Measurements from ENCODE around the gene HIGD1B. TPM values are rescaled to one million over a fixed set of nuclear protein-coding genes. Genes with fewer than 3 reads are reported as not detected.

Gene HIGD1B
- total RNA-seq, 2 donors from 2014 or later, result 19.0 TPM; not detected in 1

- Histone ChIP-seq H3K36me3 (no peaks in the 10 kb centered on the region), H3K27me3 (no peaks in the 10 kb centered on the region), H3K9me3 (no peaks in the 10 kb centered on the region), H3K27ac (peak overlapping the region; percentile 90 to 94), H3K4me3 (no peak overlapping the region), H3K4me1 (peaks cover 0 to 20% of the 10 kb centered on the region in 2 donors)
- DNase-seq (ENCODE audit: low spot score), result no peak
- no peak for TF ChIP-seq CTCF (IDR thresholded peaks at IDR 0.05)
These were observed 16.3 kb upstream of the HIGD1B start for GRCh38 chr17:44831371-44831770.

GRCh38 chr17:44832805-44833204 lies 14.9 kb upstream of the HIGD1B start:
- H3K9me3 ChIP-seq, result no peaks in the 10 kb centered on the region
- no peak for DNase-seq (ENCODE audit: low spot score)
- TF ChIP-seq CTCF (IDR thresholded peaks at IDR 0.05), result no peak
- no peak overlapping the region for H3K4me3 ChIP-seq
- peaks cover 0 to 20% of the 10 kb centered on the region in 2 donors for H3K4me1 ChIP-seq
- no peak overlapping the region for H3K27ac ChIP-seq
- no peaks in the 10 kb centered on the region for H3K36me3 ChIP-seq
- H3K27me3 ChIP-seq, result no peaks in the 10 kb centered on the region

- Histone ChIP-seq H3K9me3 (no peaks in the 10 kb centered on the region), H3K4me3 (no peak overlapping the region), H3K36me3 (no peaks in the 10 kb centered on the region), H3K4me1 (peaks cover 0 to 3% of the 10 kb centered on the region in 2 donors), H3K27ac (no peak overlapping the region), H3K27me3 (no peaks in the 10 kb centered on the region)
- DNase-seq (ENCODE audit: low spot score), result no peak
- TF ChIP-seq CTCF (IDR thresholded peaks at IDR 0.05), result no peak
These were observed 10.5 kb upstream of the HIGD1B start for GRCh38 chr17:44837196-44837595.

- no peak for DNase-seq (ENCODE audit: low spot score)
- Histone ChIP-seq H3K9me3 (no peaks in the 10 kb centered on the region), H3K4me1 (peaks cover 0 to 7% of the 10 kb centered on the region in 2 donors), H3K27ac (no peak overlapping the region), H3K4me3 (no peak overlapping the region), H3K36me3 (no peaks in the 10 kb centered on the region), H3K27me3 (no peaks in the 10 kb centered on the region)
- TF ChIP-seq CTCF (IDR thresholded peaks at IDR 0.05), result no peak
These were observed 7.4 kb upstream of the HIGD1B start for GRCh38 chr17:44840274-44840673.

- Histone ChIP-seq H3K4me1 (peaks cover 0 to 7% of the 10 kb centered on the region in 2 donors), H3K9me3 (no peaks in the 10 kb centered on the region), H3K27ac (no peak overlapping the region), H3K4me3 (no peak overlapping the region), H3K27me3 (no peaks in the 10 kb centered on the region), H3K36me3 (no peaks in the 10 kb centered on the region)
- no peak for TF ChIP-seq CTCF (IDR thresholded peaks at IDR 0.05)
- no peak for DNase-seq (ENCODE audit: low spot score)
These were observed 6.7 kb upstream of the HIGD1B start for GRCh38 chr17:44840936-44841335.

GRCh38 chr17:44842748-44843147 lies 4.9 kb upstream of the HIGD1B start:
- no peaks in the 10 kb centered on the region for H3K27me3 ChIP-seq
- no peak for TF ChIP-seq CTCF (IDR thresholded peaks at IDR 0.05)
- no peak overlapping the region for H3K4me3 ChIP-seq
- no peak for DNase-seq (ENCODE audit: low spot score)
- peaks cover 0 to 7% of the 10 kb centered on the region in 2 donors for H3K4me1 ChIP-seq
- no peaks in the 10 kb centered on the region for H3K9me3 ChIP-seq
- H3K36me3 ChIP-seq, result no peaks in the 10 kb centered on the region
- H3K27ac ChIP-seq, result peak overlapping the region; percentile 33 to 65
